ENCODE results near the gene CDH4.

Gene CDH4

GRCh38 chr20:61442718-61443117 is 190.7 kb downstream of the CDH4 start:
- H3K9me3 ChIP-seq (ENCODE audit: control insufficient read depth in 5 of 5, low read length in 5 of 5) = no peaks in the 10 kb centered on the region
- no peak overlapping the region for H3K27ac ChIP-seq (ENCODE audit: low read depth, low read length)
- peaks cover 0 to 25% (median 5%) of the 10 kb centered on the region in 5 donors for H3K27me3 ChIP-seq (ENCODE audit: control insufficient read depth in 5 of 5, insufficient read depth in 4 of 5, low read length in 5 of 5)
- H3K36me3 ChIP-seq (ENCODE audit: control insufficient read depth in 5 of 5, insufficient read depth in 5 of 5, low read length in 5 of 5) = no peaks in the 10 kb centered on the region
- H3K4me3 ChIP-seq (ENCODE audit: low read depth in 1 of 5, low read length in 5 of 5) = no peak overlapping the region
- H3K4me1 ChIP-seq (ENCODE audit: control insufficient read depth in 5 of 5, insufficient read depth in 5 of 5, low read length in 5 of 5) = no peaks in the 10 kb centered on the region
- no peak overlapping the region for H3K9ac ChIP-seq (ENCODE audit: low read length in 5 of 5)

DNA sequence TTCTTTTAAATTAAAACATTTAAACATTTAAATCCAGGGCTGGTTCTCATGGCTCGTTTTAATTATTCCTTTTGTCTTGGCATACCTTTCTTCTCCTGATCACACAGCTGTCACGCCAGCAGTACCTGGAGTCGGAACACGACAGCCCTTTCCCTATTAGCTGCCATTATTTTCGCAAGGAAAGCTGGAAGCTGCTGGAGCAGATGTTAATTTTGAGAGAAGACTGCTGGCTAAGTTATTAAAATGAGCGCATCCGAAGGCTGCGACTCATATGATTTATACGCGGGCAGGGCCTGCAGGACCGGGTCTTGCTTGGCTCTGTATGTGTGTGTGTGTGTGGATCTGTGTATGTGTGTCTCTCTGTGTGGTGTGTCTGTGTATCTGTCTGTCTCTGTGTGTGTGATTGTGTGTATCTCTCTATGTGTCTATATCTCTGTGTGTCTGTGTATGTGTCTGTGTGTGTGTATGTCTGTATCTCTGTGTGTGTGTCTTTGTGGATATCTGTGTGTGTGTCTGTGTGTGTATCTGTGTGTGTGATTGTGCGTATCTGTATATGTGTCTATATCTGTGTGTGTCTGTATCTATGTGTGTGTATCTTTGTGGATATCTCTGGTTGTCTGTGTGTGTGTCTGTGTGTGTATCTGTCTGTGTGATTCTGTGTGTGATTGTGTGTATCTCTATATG is 191.5 kb downstream of the CDH4 start:
- H3K9ac ChIP-seq (ENCODE audit: low read length in 5 of 5) = no peak overlapping the region
- no peaks in the 10 kb centered on the region for H3K4me1 ChIP-seq (ENCODE audit: control insufficient read depth in 5 of 5, insufficient read depth in 5 of 5, low read length in 5 of 5)
- peaks cover 0 to 28% (median 5%) of the 10 kb centered on the region in 5 donors for H3K27me3 ChIP-seq (ENCODE audit: control insufficient read depth in 5 of 5, insufficient read depth in 4 of 5, low read length in 5 of 5)
- H3K27ac ChIP-seq (ENCODE audit: low read depth, low read length) = no peak overlapping the region
- H3K9me3 ChIP-seq (ENCODE audit: control insufficient read depth in 5 of 5, low read length in 5 of 5) = no peaks in the 10 kb centered on the region
- H3K36me3 ChIP-seq (ENCODE audit: control insufficient read depth in 5 of 5, insufficient read depth in 5 of 5, low read length in 5 of 5) = no peaks in the 10 kb centered on the region
- H3K4me3 ChIP-seq (ENCODE audit: low read depth in 1 of 5, low read length in 5 of 5) = no peak overlapping the region

DNA sequence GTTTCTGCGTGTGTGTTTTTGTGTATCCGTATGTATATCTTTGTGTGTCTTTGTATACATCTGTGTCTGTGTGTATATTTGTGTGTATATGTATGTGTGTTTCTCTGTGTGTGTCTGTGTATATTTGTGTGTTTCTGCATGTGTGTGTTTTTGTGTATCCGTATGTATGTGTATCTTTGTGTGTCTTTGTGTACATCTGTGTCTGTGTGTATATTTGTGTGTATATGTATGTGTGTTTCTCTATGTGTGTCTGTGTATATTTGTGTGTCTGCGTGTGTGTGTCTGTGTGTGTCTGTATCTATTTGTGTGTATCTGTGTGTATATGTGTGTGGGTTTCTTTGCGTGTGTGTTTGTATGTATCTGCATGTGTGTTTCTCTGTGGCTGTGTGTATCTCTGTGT is 192.6 kb downstream of the CDH4 start:
- Histone ChIP-seq H3K4me1 (ENCODE audit: control insufficient read depth in 5 of 5, insufficient read depth in 5 of 5, low read length in 5 of 5) (no peaks in the 10 kb centered on the region), H3K9me3 (ENCODE audit: control insufficient read depth in 5 of 5, low read length in 5 of 5) (no peaks in the 10 kb centered on the region), H3K4me3 (ENCODE audit: low read depth in 1 of 5, low read length in 5 of 5) (no peak overlapping the region), H3K27ac (ENCODE audit: low read depth, low read length) (no peak overlapping the region), H3K36me3 (ENCODE audit: control insufficient read depth in 5 of 5, insufficient read depth in 5 of 5, low read length in 5 of 5) (no peaks in the 10 kb centered on the region), H3K27me3 (ENCODE audit: control insufficient read depth in 5 of 5, insufficient read depth in 4 of 5, low read length in 5 of 5) (peaks cover 0 to 35% (median 5%) of the 10 kb centered on the region in 5 donors), H3K9ac (ENCODE audit: low read length in 5 of 5) (no peak overlapping the region)

DNA sequence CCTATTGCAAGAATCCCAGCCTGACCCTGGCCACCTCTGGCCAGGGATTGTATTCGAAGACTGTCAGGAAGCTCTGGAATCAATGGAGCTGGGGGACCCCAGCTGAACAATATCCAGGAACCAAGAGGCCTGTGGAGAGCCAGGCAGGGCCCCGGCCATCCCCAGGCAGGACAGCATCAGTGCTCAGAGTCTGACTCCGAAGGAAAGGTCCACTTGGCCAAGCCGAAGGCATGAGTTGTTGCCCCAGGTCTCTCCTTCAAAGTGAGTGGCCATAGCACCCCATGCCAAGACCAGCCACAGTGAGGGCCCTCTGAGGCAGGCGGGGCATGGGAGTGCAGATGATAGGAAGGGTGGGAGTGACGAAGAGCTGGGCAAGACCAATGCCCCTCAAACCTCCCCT is 193.1 kb downstream of the CDH4 start:
- no peaks in the 10 kb centered on the region for H3K36me3 ChIP-seq (ENCODE audit: control insufficient read depth in 5 of 5, insufficient read depth in 5 of 5, low read length in 5 of 5)
- H3K4me1 ChIP-seq (ENCODE audit: control insufficient read depth in 5 of 5, insufficient read depth in 5 of 5, low read length in 5 of 5) = no peaks in the 10 kb centered on the region
- no peak overlapping the region for H3K9ac ChIP-seq (ENCODE audit: low read length in 5 of 5)
- H3K27me3 ChIP-seq (ENCODE audit: control insufficient read depth in 5 of 5, insufficient read depth in 4 of 5, low read length in 5 of 5) = peaks cover 0 to 32% (median 5%) of the 10 kb centered on the region in 5 donors
- H3K4me3 ChIP-seq (ENCODE audit: low read depth in 1 of 5, low read length in 5 of 5) = no peak overlapping the region
- no peak overlapping the region for H3K27ac ChIP-seq (ENCODE audit: low read depth, low read length)
- H3K9me3 ChIP-seq (ENCODE audit: control insufficient read depth in 5 of 5, low read length in 5 of 5) = no peaks in the 10 kb centered on the region

- H3K36me3 ChIP-seq (ENCODE audit: control insufficient read depth in 5 of 5, insufficient read depth in 5 of 5, low read length in 5 of 5) = no peaks in the 10 kb centered on the region
- no peaks in the 10 kb centered on the region for H3K4me1 ChIP-seq (ENCODE audit: control insufficient read depth in 5 of 5, insufficient read depth in 5 of 5, low read length in 5 of 5)
- peaks cover 0 to 32% (median 5%) of the 10 kb centered on the region in 5 donors for H3K27me3 ChIP-seq (ENCODE audit: control insufficient read depth in 5 of 5, insufficient read depth in 4 of 5, low read length in 5 of 5)
- H3K27ac ChIP-seq (ENCODE audit: low read depth, low read length) = no peak overlapping the region
- H3K9ac ChIP-seq (ENCODE audit: low read length in 5 of 5) = no peak overlapping the region
- no peak overlapping the region for H3K4me3 ChIP-seq (ENCODE audit: low read depth in 1 of 5, low read length in 5 of 5)
- H3K9me3 ChIP-seq (ENCODE audit: control insufficient read depth in 5 of 5, low read length in 5 of 5) = no peaks in the 10 kb centered on the region
Measured at GRCh38 chr20:61445741-61446140, 193.7 kb downstream of the CDH4 start.

DNA sequence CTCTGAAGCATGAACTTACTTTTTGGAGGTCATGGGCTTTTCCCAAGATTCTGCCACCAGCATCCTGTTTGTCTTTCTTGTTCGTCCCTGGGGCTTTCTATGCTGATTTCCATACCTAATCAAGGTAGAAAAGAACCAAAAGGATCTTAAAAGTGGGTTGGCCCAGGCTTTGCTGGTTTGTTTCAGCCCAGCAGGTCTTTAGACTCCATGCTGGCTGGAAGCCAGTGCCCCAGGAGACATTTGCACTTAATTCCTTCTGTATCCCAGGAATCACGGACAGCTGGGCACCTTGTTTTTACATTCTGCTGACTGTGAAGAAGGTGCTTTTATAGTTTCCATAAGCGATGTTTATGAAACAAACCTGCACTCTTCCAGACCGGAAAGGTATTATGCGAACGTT is 195.9 kb downstream of the CDH4 start:
- no peaks in the 10 kb centered on the region for H3K9me3 ChIP-seq (ENCODE audit: control insufficient read depth in 5 of 5, low read length in 5 of 5)
- H3K4me1 ChIP-seq (ENCODE audit: control insufficient read depth in 5 of 5, insufficient read depth in 5 of 5, low read length in 5 of 5) = no peaks in the 10 kb centered on the region
- H3K36me3 ChIP-seq (ENCODE audit: control insufficient read depth in 5 of 5, insufficient read depth in 5 of 5, low read length in 5 of 5) = no peaks in the 10 kb centered on the region
- H3K9ac ChIP-seq (ENCODE audit: low read length in 5 of 5) = no peak overlapping the region
- peaks cover 0 to 27% (median 5%) of the 10 kb centered on the region in 5 donors for H3K27me3 ChIP-seq (ENCODE audit: control insufficient read depth in 5 of 5, insufficient read depth in 4 of 5, low read length in 5 of 5)
- no peak overlapping the region for H3K27ac ChIP-seq (ENCODE audit: low read depth, low read length)
- no peak overlapping the region for H3K4me3 ChIP-seq (ENCODE audit: low read depth in 1 of 5, low read length in 5 of 5)

GRCh38 chr20:61448386-61448785 is 196.3 kb downstream of the CDH4 start:
- H3K27me3 ChIP-seq (ENCODE audit: control insufficient read depth in 5 of 5, insufficient read depth in 4 of 5, low read length in 5 of 5) = peaks cover 0 to 26% (median 5%) of the 10 kb centered on the region in 5 donors
- no peaks in the 10 kb centered on the region for H3K36me3 ChIP-seq (ENCODE audit: control insufficient read depth in 5 of 5, insufficient read depth in 5 of 5, low read length in 5 of 5)
- H3K27ac ChIP-seq (ENCODE audit: low read depth, low read length) = no peak overlapping the region
- no peaks in the 10 kb centered on the region for H3K4me1 ChIP-seq (ENCODE audit: control insufficient read depth in 5 of 5, insufficient read depth in 5 of 5, low read length in 5 of 5)
- H3K4me3 ChIP-seq (ENCODE audit: low read depth in 1 of 5, low read length in 5 of 5) = no peak overlapping the region
- no peak overlapping the region for H3K9ac ChIP-seq (ENCODE audit: low read length in 5 of 5)
- H3K9me3 ChIP-seq (ENCODE audit: control insufficient read depth in 5 of 5, low read length in 5 of 5) = no peaks in the 10 kb centered on the region

DNA sequence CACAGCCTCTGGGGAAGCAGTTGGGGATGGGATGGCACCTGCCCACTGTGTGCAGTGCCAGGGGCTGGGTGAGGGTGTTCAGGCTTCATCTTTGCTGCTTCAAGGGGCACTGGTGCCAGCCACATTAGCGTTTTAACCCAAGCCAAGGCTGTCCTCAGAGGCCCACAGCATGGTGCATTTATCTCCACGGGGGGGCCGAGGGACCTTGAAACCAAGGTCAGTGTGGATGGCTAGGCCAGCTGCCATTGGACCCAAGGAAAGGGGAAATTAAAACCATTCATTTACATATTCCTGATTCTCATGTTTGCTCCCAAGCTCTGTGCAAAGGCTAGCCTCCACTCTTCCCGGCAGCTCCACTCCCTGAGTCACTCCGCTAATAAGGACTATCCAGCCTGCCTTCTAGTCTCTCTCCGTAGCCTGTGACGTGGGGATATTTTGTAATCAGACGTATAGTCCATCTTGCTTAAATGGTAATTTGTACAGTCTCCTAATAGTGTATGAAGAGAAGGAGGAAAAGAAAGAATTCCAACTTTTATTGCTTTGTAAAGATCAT is 197.1 kb downstream of the CDH4 start:
- Histone ChIP-seq H3K4me1 (ENCODE audit: control insufficient read depth in 5 of 5, insufficient read depth in 5 of 5, low read length in 5 of 5) (no peaks in the 10 kb centered on the region), H3K27ac (ENCODE audit: low read depth, low read length) (no peak overlapping the region), H3K36me3 (ENCODE audit: control insufficient read depth in 5 of 5, insufficient read depth in 5 of 5, low read length in 5 of 5) (no peaks in the 10 kb centered on the region), H3K9me3 (ENCODE audit: control insufficient read depth in 5 of 5, low read length in 5 of 5) (no peaks in the 10 kb centered on the region), H3K4me3 (ENCODE audit: low read depth in 1 of 5, low read length in 5 of 5) (no peak overlapping the region), H3K9ac (ENCODE audit: low read length in 5 of 5) (no peak overlapping the region), H3K27me3 (ENCODE audit: control insufficient read depth in 5 of 5, insufficient read depth in 4 of 5, low read length in 5 of 5) (peaks cover 0 to 25% (median 5%) of the 10 kb centered on the region in 5 donors)

DNA sequence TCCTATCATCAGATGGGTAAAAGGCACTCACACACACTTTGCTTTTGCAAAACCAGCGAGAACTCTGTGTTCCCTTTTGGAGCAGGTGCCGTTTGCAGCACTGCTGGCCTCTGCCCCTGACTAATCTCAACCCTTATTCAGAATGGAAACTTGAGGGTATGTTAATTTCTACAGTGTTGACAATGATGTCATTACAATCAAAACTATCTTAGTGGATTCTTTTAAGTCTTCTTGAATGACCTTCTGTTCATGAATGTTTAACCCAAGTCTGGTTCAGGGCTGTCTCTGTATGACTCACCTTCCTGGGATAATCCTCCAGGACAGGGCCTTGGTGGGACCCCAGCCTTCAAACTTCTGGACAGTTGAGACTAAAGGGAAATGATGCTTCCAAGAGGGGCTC is 197.9 kb downstream of the CDH4 start:
- H3K36me3 ChIP-seq (ENCODE audit: control insufficient read depth in 5 of 5, insufficient read depth in 5 of 5, low read length in 5 of 5) = no peaks in the 10 kb centered on the region
- H3K9ac ChIP-seq (ENCODE audit: low read length in 5 of 5) = no peak overlapping the region
- no peaks in the 10 kb centered on the region for H3K9me3 ChIP-seq (ENCODE audit: control insufficient read depth in 5 of 5, low read length in 5 of 5)
- H3K27me3 ChIP-seq (ENCODE audit: control insufficient read depth in 5 of 5, insufficient read depth in 4 of 5, low read length in 5 of 5) = peaks cover 0 to 23% (median 5%) of the 10 kb centered on the region in 5 donors
- H3K4me1 ChIP-seq (ENCODE audit: control insufficient read depth in 5 of 5, insufficient read depth in 5 of 5, low read length in 5 of 5) = no peaks in the 10 kb centered on the region
- H3K27ac ChIP-seq (ENCODE audit: low read depth, low read length) = no peak overlapping the region
- H3K4me3 ChIP-seq (ENCODE audit: low read depth in 1 of 5, low read length in 5 of 5) = no peak overlapping the region

- no peaks in the 10 kb centered on the region for H3K4me1 ChIP-seq (ENCODE audit: control insufficient read depth in 5 of 5, insufficient read depth in 5 of 5, low read length in 5 of 5)
- no peaks in the 10 kb centered on the region for H3K9me3 ChIP-seq (ENCODE audit: control insufficient read depth in 5 of 5, low read length in 5 of 5)
- no peak overlapping the region for H3K27ac ChIP-seq (ENCODE audit: low read depth, low read length)
- peaks cover 0 to 21% (median 5%) of the 10 kb centered on the region in 5 donors for H3K27me3 ChIP-seq (ENCODE audit: control insufficient read depth in 5 of 5, insufficient read depth in 4 of 5, low read length in 5 of 5)
- no peak overlapping the region for H3K9ac ChIP-seq (ENCODE audit: low read length in 5 of 5)
- no peaks in the 10 kb centered on the region for H3K36me3 ChIP-seq (ENCODE audit: control insufficient read depth in 5 of 5, insufficient read depth in 5 of 5, low read length in 5 of 5)
- H3K4me3 ChIP-seq (ENCODE audit: low read depth in 1 of 5, low read length in 5 of 5) = no peak overlapping the region
Measured at GRCh38 chr20:61450549-61450948, 198.5 kb downstream of the CDH4 start.

Measured in subcutaneous abdominal adipose tissue (tissue), 5 donors.